ENCODE measurements around the gene RNF175.
A peak's percentile ranks its signal among the peaks of the same experiment; 100 is the strongest.

Gene RNF175

DNA sequence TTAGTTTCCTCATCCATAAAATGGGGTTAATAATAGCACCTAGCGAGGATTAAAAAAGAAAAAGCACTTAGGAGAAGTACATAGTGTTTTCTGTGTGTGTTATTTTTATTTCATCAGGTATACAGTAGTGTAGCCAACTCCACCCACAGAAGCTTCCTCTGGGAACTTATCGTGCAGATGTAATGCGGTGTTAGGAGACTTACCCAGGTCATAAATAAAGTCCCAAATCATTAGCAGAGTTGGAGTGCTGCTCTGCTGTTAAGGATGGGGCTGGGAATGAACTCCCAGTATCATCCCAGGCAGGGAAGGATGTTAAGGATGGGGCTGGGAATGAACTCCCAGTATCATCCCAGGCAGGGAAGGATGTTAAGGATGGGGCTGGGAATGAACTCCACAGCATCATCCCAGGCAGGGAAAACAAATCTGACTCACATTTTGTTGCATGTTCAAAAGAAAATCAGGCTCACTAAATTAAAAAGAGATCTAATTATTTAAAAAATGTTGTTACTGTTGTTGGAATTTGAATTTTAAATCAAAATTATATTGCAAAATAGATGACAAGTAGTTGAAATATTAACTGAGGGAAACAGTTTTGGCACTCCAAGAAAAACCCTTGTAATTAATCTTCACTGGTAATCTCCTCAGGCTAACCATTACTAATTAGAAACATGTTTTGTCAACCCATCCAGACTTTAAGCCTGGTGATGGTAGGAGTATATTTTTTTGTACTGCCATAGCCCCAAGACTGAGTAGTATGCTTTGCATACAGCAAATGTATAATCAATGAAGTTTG, 39.3 kb upstream of the RNF175 start:
- H3K9me3 ChIP-seq = no peaks in the 10 kb centered on the region
- DNase-seq = no peak
- H3K4me1 ChIP-seq = no peaks in the 10 kb centered on the region
- no peaks in the 10 kb centered on the region for H3K36me3 ChIP-seq
- TF ChIP-seq, protein P1, sequence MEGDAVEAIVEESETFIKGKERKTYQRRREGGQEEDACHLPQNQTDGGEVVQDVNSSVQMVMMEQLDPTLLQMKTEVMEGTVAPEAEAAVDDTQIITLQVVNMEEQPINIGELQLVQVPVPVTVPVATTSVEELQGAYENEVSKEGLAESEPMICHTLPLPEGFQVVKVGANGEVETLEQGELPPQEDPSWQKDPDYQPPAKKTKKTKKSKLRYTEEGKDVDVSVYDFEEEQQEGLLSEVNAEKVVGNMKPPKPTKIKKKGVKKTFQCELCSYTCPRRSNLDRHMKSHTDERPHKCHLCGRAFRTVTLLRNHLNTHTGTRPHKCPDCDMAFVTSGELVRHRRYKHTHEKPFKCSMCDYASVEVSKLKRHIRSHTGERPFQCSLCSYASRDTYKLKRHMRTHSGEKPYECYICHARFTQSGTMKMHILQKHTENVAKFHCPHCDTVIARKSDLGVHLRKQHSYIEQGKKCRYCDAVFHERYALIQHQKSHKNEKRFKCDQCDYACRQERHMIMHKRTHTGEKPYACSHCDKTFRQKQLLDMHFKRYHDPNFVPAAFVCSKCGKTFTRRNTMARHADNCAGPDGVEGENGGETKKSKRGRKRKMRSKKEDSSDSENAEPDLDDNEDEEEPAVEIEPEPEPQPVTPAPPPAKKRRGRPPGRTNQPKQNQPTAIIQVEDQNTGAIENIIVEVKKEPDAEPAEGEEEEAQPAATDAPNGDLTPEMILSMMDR (IDR thresholded peaks at IDR 0.05; ENCODE audit: low read depth, low read length) = no peak
- peaks cover 41% of the 10 kb centered on the region for H3K27me3 ChIP-seq
- H3K4me3 ChIP-seq (ENCODE audit: low read depth, low read length) = no peak overlapping the region

DNA sequence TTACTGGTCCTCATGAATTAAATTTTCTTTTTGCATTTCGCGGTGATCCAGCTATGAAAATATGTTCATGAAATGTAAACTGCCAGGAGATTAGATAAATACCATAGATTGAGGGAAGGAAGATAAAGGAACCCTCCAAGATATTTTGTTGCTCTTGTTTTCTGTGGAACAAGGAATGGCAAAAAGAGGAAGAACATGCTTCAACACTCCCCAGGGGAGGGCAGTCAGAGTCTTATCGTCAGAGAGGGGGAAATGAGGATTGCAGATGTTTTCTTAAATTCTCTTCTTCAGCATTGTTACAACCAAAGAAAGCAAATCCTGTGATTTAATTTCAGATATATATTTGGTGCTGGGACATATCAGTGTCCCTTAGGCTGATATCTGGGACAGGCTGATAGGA, 38.6 kb upstream of the RNF175 start:
- TF ChIP-seq, protein P1 (IDR thresholded peaks at IDR 0.05; ENCODE audit: low read depth, low read length) = no peak

DNA sequence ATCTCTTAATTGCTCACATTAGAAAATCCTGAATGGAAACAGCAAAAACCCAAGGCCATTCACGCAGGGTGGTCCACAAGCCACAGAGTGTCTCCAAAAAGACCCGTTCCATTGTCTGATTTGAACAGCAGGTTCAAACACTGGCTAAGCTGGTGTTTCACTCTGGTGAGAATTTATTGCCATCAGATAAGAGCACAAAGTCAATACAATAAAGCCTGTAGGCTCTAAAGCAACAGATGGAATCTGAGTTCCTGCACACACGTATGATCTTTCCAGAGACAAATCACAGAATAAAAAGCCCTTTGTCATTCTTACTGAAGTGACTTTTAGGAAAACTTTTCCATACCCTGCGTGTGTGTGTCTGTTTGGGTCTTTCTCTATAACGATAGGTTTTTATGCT, 34.2 kb upstream of the RNF175 start:
- H3K4me1 ChIP-seq = no peaks in the 10 kb centered on the region
- no peaks in the 10 kb centered on the region for H3K36me3 ChIP-seq
- peaks cover 84% of the 10 kb centered on the region for H3K27me3 ChIP-seq
- no peaks in the 10 kb centered on the region for H3K9me3 ChIP-seq
- TF ChIP-seq, protein P1 (IDR thresholded peaks at IDR 0.05; ENCODE audit: low read depth, low read length) = no peak
- H3K4me3 ChIP-seq (ENCODE audit: low read depth, low read length) = no peak overlapping the region
- DNase-seq = no peak

More for the DNA sequence above, 38.6 kb upstream of the RNF175 start:
- no peaks in the 10 kb centered on the region for H3K36me3 ChIP-seq
- no peaks in the 10 kb centered on the region for H3K4me1 ChIP-seq
- H3K9me3 ChIP-seq = no peaks in the 10 kb centered on the region
- H3K4me3 ChIP-seq (ENCODE audit: low read depth, low read length) = no peak overlapping the region
- peaks cover 45% of the 10 kb centered on the region for H3K27me3 ChIP-seq
- DNase-seq = no peak

DNA sequence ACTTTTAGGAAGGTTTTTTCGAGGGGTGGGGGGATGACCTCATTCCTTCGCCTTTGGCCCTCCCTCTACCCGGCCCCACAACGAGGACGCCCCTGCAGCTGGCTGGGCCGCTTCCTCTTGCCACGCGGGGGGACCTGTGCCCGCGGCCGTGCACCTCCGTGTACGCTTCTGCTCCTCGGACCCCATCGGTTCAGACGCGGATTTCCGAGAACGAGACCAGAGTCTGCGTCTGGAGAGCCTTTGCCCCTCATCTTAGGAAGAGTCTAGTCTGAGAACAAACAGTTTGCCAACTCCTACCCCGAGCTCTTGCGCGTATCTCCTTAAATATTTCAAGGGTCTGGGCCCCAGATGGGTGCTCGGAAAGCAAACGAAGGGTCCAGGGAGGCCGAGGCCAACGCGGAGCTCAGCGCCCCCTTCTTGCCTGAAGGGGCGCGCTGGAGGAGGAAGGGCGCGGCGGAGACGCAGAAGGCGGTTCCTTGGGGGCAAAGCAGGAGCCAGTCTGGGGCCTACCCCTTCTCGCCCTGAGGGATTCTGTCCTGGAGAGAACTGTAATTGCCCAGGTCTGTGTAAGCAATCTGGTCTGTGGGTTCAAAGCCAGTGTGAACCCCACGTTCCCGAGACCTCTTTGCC, 32.9 kb upstream of the RNF175 start:
- peaks cover 86% of the 10 kb centered on the region for H3K27me3 ChIP-seq
- DNase-seq = no peak
- no peaks in the 10 kb centered on the region for H3K4me1 ChIP-seq
- H3K36me3 ChIP-seq = no peaks in the 10 kb centered on the region
- H3K9me3 ChIP-seq = no peaks in the 10 kb centered on the region
- H3K4me3 ChIP-seq (ENCODE audit: low read depth, low read length) = peak overlapping the region; percentile 25
- TF ChIP-seq, protein P1 (IDR thresholded peaks at IDR 0.05; ENCODE audit: low read depth, low read length) = no peak; the same call in 1 of the 2 replicates

DNA sequence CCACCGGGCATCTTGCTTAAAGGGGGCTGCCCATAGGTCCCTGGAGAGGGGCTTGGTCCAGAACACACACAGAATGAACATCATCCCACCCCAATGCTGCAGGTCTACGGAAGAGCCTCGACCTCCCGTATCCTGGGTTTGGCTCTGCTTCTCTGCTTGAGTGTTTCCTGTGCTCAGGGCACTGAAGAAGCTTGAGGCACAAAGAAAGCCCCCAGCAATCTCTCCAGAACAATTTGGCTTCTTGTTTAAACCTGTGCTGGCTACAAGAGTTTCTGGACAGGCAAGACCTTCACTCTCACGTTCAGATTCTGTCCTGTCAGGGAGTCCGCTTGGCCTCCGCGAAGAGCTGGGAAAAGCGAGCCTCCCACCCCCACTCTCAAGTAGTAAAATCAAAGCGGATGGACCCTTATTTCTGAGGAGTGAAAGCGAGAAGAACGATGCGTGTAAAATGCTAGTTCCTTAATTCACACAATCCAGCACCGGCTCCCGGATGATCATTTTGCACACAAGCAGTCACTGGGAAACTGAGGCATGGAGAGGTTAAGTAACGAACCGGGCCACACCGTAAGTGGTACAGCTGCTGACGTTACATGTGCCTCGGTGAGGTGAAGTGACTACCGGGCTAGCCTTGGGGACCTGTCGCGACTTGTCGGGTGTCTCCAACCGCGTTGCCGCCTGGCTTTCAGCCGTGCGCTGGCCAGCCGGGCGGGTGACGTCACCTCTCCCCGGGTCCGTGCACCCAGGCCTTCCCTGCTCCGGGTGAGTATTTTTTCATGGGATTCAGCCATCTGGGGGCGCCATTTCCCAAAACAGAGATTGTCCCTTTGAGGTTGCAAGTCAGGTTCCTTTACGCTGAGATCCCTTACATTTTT, 32.2 kb upstream of the RNF175 start:
- TF ChIP-seq, protein P1 (IDR thresholded peaks at IDR 0.05; ENCODE audit: low read depth, low read length) = peak; percentile 52
- Histone ChIP-seq H3K9me3 (no peaks in the 10 kb centered on the region), H3K4me1 (no peaks in the 10 kb centered on the region), H3K27me3 (peaks cover 91% of the 10 kb centered on the region), H3K4me3 (ENCODE audit: low read depth, low read length) (peak overlapping the region; percentile 25), H3K36me3 (no peaks in the 10 kb centered on the region)
- DNase-seq = peak; percentile 64
